Measurements from ENCODE around the gene UGT8.

The UGT8 gene

GRCh38 chr4:114694770-114695169 lies 96.2 kb downstream of the UGT8 start:
- DNase-seq: no peak

- DNase-seq: no peak
Measured at GRCh38 chr4:114698231-114698630, 99.6 kb downstream of the UGT8 start.

- DNase-seq: no peak
Measured at GRCh38 chr4:114701491-114701890, 102.9 kb downstream of the UGT8 start.

- DNase-seq: no peak
Measured at GRCh38 chr4:114717432-114717831, 118.8 kb downstream of the UGT8 start.

- no peak for DNase-seq
Measured at GRCh38 chr4:114725066-114725465, 126.5 kb downstream of the UGT8 start.

- DNase-seq: no peak
Measured at GRCh38 chr4:114727461-114727860, 128.9 kb downstream of the UGT8 start.

Data from right forelimb (tissue), 1 donor.